ENCODE data around the gene MAP1B.

GRCh38 chr5:72202331-72202825 lies 95.1 kb downstream of the MAP1B start:
- TF ChIP-seq CTCF (IDR thresholded peaks at IDR 0.05; ENCODE audit: borderline replicate concordance, extremely low read depth, low read length, poor library complexity, severe bottlenecking) (no peak), EZH2 (IDR thresholded peaks at IDR 0.05; ENCODE audit: borderline replicate concordance, low read depth, low read length, severe bottlenecking) (no peak)
